GM10248 (cell line): ENCODE data around the gene PGBD1.
"Not testable (repeated sequence)": the region's sequence is repeated elsewhere in the genome, so short reads cannot be mapped to it uniquely, and the experiment has no call there.

Source experiments
- CTCF ChIA-PET: fragments of 300-600 bp; sonication (Branson Sonifier 250); formaldehyde crosslinking; extraction: SDS; loops from one replicate; lab custom pipeline; 2021; ENCODE audit warnings: antibody characterized with exemption; lab: Yijun Ruan, JAX
- POLR2A ChIA-PET: fragments of 350-650 bp; sonication (Branson Sonifier 250); formaldehyde crosslinking; extraction: SDS; loops from one replicate; lab custom pipeline; 2020; ENCODE audit warnings: antibody characterized with exemption; lab: Yijun Ruan, JAX
- DNase-seq: peaks from one replicate; pipeline ENCODE4 v3.0.0; 2012; ENCODE audit errors: extremely low spot score
- TF ChIP-seq, protein P1 (sequence below): IDR thresholded peaks from 2 replicates; pipeline ENCODE4 v1.5.1; 2012; ENCODE audit warnings: mild to moderate bottlenecking, low read depth; ENCODE audit errors: extremely low read depth, missing control alignments, control extremely low read depth

PGBD1 gene

DNA sequence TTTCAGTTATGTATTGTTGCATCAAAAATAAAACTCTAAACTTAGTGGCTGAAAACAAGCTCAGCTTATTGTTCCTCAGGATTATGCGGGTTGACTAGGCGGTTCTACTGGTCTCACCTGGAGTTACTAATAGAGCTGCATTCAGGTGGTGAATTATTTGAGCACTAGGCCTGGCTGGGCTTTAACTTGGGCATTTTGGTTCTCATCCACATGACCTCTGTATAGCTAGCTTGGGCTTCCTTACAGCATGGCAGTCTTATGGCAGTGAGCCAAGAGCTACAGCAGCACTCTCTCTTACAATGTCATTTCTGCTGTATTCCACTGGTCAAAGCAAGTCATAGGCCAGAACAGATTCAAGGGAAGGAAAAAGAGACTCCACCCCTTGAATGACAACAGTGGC, 1.6 kb downstream of the PGBD1 start:
- no peak for DNase-seq

DNA sequence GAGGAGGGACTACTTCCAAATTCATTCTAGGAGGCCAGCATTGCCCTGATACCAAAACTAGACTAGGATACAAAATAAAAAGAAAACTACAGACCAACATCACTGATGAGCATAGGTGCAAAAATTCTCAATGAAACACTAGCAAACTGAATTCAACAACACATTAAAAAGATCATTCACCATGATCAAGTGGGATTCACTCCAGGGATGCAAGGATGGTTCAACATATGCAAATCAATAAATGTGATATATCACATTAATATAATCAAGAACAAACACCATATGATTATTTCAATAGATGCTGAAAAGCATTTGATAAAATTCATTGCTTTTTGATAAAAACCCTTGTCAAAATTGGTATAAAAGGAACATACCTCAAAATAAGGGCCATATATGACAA, 10.2 kb downstream of the PGBD1 start:
- TF ChIP-seq, protein P1, sequence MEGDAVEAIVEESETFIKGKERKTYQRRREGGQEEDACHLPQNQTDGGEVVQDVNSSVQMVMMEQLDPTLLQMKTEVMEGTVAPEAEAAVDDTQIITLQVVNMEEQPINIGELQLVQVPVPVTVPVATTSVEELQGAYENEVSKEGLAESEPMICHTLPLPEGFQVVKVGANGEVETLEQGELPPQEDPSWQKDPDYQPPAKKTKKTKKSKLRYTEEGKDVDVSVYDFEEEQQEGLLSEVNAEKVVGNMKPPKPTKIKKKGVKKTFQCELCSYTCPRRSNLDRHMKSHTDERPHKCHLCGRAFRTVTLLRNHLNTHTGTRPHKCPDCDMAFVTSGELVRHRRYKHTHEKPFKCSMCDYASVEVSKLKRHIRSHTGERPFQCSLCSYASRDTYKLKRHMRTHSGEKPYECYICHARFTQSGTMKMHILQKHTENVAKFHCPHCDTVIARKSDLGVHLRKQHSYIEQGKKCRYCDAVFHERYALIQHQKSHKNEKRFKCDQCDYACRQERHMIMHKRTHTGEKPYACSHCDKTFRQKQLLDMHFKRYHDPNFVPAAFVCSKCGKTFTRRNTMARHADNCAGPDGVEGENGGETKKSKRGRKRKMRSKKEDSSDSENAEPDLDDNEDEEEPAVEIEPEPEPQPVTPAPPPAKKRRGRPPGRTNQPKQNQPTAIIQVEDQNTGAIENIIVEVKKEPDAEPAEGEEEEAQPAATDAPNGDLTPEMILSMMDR: no peak
- CTCF ChIA-PET: no interaction called here
- POLR2A ChIA-PET: no interaction called here
- DNase-seq: no peak

More for the DNA sequence above, 1.6 kb downstream of the PGBD1 start:
- TF ChIP-seq, protein P1: no peak
- POLR2A ChIA-PET: no interaction called here
- CTCF ChIA-PET: interaction anchor here (1.1 to 1.3 kb wide), 3 partner anchors 16 to 73 kb away, joined by 3 to 6 read pairs (median 4); no protein-coding TSS in a partner anchor

DNA sequence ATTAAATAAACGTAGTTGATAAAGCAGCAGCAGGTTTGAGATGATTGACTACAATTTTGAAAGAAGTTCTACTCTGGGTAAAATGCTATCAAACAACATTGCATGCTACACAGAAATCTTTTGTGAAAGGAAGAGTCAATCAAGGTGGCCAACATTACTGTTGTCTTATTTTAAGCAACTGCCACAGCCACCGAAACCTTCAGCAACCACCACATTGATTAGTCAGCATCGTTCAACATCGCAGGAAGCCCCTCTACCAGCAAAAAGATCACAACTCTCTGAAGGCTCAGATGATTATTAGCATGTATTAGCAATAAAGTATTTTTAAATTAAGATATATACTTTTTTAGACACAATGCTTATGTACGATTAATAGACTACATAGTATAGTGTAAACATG, 14.0 kb downstream of the PGBD1 start:
- ChIA-PET CTCF (no interaction called here), POLR2A (interaction anchor here (1.1 kb wide), 1 partner anchor 40 kb away, joined by 4 read pairs; no protein-coding TSS in a partner anchor)

GRCh38 chr6:28296520-28297060, 15.2 kb downstream of the PGBD1 start:
- ChIA-PET POLR2A (no interaction called here), CTCF (interaction anchor here (1.1 kb wide), 1 partner anchor 15 kb away, joined by 3 read pairs; the partner anchor contains the start of gene PGBD1)
- DNase-seq: no peak
- TF ChIP-seq, protein P1: no peak

More for the DNA sequence above, 14.0 kb downstream of the PGBD1 start:
- TF ChIP-seq, protein P1: no peak
- no peak for DNase-seq

DNA sequence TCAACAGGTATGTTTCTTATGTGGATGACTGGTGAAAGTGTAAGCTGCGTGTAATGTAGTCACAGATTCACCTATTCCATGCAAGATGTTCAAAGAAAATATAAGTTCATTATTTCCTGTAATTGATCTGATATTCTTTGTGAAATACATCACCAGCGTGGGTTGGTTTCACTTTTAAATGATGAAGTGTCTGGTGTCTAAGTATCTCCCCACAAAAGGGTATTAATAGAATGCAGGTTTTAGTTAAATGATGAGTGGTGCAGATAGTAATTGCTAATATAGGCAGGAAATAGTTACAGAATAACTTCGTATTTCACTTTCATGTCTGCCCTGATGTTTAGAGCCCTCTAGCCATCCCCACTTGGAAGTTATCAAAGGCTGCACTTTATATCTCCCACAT, 22.2 kb downstream of the PGBD1 start:
- TF ChIP-seq, protein P1: no peak
- CTCF ChIA-PET: no interaction called here
- peak; percentile 40 for DNase-seq
- POLR2A ChIA-PET: no interaction called here

GRCh38 chr6:28306363-28306762, 25.0 kb downstream of the PGBD1 start:
- CTCF ChIA-PET, POLR2A ChIA-PET, DNase-seq: not testable (repeated sequence)

DNA sequence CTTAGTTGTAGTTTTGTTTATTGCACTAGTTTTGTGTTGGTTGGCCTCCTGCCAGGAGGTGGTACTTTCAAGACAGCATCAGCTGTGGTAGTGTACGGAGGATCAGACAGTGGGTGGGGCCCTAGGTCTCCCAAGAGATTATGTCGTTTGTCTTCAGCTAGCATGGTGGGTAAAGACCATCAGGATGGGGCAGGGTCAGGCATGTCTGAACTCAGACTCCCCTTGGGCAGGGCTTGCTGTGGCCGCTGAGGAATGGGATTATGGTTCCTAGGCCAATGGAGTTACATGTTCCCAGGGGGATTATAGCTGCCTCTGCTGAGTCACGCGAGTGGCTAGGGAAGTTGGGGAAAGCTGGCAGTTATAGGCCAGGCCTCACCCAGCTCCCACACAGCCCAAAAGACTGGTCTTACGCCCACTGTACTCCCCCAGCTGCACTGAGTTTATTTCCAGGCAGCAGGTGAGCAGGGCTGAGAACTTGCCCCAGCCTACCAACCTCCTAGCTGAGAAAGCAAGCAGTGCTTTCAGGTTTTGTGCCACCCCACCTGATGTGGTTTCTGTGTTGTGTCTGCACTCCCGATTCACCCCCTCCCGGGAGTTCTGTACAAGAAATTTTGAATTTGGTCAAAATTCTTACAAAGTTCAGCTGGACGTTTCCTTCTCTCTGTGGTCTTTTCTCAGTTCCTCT, 29.9 kb downstream of the PGBD1 start:
- CTCF ChIA-PET: interaction anchor here (1.2 to 1.6 kb wide), 4 partner anchors 13 to 45 kb away, joined by 3 to 4 read pairs (median 3); no protein-coding TSS in a partner anchor
- POLR2A ChIA-PET: no interaction called here
- TF ChIP-seq, protein P1: no peak
- DNase-seq: no peak
